HG02571 (cell line): ENCODE results near the gene NR2F1-AS1.

Source experiments
- ATAC-seq: cut with Tn5 transposase; IDR thresholded peaks from one replicate; pipeline ENCODE4 v1.9.1; 2021; ENCODE audit warnings: mild to moderate bottlenecking, moderate library complexity; ENCODE audit not compliant: unreplicated experiment

NR2F1-AS1 gene

GRCh38 chr5:93580927-93581445 is at the start of gene NR2F1-AS1:
TSS of gene NR2F1-AS1 (minus strand) at chr5:93581219.
- peak; percentile 34 for ATAC-seq

- no peak for ATAC-seq
Measured at GRCh38 chr5:93626801-93627200, 45.8 kb upstream of the NR2F1-AS1 start.

DNA sequence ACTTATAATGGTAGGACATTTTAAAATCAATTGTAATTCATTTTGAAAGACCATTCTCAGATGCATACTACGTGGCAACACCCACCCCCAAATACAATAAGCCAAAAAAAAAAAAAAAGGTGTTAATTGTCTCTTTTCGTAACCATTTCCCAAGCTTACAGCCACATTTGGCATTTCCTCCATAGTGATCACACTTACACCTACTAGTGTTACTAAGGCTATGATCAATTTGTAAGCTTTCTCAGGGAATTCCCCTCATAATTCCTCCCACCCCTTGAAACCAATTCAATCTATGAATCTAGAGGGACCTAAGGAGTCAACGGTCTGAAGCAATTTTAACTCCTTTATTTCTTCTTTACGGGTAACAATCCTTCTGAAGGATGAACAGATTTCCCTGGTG is 42.1 kb upstream of the NR2F1-AS1 start:
- ATAC-seq, result no peak

GRCh38 chr5:93622240-93622885 is 41.3 kb upstream of the NR2F1-AS1 start:
- no peak for ATAC-seq

GRCh38 chr5:93621327-93621798 is 40.3 kb upstream of the NR2F1-AS1 start:
- ATAC-seq, result peak; percentile 16

GRCh38 chr5:93620487-93621326 is 39.7 kb upstream of the NR2F1-AS1 start:
- peak; percentile 98 for ATAC-seq

GRCh38 chr5:93616538-93617174 is 35.6 kb upstream of the NR2F1-AS1 start:
- ATAC-seq, result no peak

DNA sequence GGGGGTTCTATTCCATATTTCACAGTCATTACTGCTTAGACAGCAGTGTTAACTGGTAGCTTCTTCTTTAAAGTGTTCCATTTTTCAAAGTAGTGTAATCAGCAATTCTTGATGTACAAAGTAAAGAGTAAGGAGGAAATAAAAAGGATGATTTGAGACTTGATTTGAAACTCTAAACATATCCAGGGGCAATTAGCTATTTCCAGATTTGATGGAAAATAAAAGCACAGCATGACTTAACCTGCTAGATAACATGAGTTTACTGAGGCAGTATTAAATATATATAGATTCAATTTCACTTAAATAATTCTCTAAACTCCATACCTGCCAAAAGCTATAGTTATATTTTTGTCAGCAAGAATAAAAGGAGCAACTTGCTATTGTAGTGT is 31.8 kb upstream of the NR2F1-AS1 start:
- ATAC-seq, result no peak

DNA sequence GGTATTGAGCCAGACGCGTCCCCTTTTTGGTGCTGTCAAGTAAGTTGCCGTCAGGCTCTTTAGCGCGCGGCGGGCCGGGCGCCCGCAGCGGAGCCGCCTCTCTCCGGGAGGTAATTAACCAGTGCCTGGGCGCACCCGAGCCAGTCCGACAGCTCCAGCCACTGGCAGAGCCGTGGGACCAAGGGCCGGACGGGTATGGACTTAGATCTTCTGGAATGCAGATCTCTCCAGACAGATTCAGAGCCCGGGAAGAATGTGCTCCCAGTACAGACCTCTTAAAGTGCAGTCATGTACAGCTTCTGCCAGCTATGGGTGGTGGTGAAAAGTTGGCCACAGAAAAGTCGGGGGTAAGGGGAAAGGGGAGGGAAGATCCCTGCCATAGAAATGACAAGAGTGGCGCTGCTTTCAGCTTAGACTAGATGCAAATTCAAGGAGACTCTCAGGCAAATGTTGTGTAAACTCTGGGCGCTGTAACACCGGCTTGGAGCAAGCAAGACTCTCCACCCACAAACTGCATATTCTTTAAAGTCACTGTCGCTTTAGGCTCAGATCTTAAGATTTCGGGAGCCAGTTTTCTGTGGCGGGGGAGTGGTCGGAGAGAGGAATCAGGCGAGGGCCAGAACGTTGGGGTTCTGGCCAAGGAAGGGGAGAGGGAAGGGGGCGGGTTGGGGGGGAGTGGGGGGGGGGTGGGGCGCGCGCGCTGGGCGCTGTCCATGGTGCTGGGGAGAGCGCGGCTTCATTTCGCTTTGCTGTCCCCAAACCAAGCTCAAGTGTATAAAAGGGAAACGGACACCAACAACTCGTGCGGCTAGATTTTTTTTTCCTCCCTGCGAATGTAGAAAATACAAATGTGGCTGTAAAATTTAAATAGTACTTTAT is 31.2 kb upstream of the NR2F1-AS1 start:
- ATAC-seq, result no peak

GRCh38 chr5:93611273-93611975 is 30.4 kb upstream of the NR2F1-AS1 start:
- ATAC-seq, result no peak

GRCh38 chr5:93610581-93611272 is 29.7 kb upstream of the NR2F1-AS1 start:
- no peak for ATAC-seq

DNA sequence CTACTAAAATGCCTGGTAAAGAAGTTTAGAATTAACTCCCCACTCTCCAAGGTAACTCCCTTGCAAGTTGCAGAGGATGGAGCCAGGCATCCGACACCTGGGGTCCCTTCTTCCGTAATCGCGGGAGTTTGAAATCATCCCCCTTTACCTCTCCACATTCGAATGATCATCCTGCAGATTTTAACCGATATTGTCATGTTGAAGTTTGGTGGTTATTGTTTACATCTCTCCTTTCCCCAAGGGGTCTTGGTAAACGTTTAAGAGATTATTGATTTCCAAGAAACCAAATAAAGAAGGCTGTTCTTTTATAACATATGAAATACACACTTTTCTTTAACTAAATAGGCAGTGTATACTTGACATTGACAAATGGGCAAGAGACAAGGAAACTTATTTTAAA is 28.7 kb upstream of the NR2F1-AS1 start:
- ATAC-seq, result no peak

DNA sequence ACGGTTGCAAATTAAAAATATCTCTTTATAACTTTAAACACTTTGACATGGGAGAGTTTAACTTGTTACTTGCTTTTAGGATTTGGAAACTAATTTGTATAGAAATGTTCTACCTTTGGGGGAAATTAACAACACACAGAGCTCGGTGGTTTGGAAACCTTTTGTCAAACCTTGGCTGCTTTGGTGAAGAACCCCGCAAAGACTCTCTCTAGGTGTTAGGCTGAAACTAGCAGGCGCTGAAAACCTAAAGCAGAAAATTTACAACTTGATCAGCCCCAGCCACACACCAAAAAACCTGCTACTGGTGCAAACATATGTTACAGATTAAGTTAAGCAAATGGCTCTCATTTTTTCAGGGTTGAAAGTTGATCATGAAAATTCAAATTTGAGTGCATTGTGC is 27.8 kb upstream of the NR2F1-AS1 start:
- no peak for ATAC-seq

DNA sequence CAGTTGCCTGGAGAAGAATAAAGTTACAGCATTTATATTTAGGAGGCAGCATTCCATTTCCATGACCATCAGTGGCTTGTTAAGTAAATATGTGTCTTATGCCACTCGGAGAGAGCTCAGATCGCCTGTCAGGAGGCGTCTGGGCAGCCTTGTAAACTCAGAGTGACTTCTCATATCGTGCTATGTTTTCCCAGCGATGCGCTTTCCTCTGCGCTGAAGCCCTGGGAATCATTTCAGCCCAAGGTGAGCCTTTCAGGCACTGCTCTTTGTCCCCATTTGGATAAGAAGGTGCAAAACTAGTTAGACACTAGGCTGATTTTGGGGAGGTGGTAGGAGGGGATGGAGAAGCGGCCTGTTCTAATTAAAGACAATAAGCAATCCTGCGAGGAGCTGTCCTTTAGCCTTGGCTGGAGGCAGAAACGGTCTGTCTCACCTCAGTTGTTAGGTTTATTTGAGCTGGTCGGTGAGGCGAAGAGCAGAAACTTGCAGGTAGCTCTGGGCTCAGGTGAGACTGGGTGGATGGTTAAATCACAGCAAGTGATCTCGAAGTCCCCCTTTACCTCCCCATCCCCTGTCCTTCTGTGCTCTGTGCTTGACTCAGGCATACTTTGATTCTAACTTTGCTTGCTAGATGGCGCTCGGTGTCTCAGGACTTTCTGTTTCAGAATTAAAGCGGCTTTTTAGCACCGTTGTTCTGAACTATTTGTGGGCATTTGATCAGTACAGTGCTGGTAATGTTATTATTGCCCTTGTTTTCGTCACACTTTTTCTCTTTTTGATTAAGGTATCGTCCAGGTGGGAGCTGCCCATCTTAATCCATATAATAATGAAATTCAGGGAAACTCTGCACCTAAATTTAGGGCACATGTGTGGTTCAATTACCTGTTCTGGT is 26.6 kb upstream of the NR2F1-AS1 start:
- ATAC-seq, result peak; percentile 90

- no peak for ATAC-seq
Measured at GRCh38 chr5:93606382-93606752, 25.3 kb upstream of the NR2F1-AS1 start.

GRCh38 chr5:93604644-93605515 is 23.9 kb upstream of the NR2F1-AS1 start:
- no peak for ATAC-seq
